SH-SY5Y (cell line): ENCODE results near the gene S100A9.

ENCODE experiments used
- GATA2 ChIP-seq: IDR thresholded peaks from 2 replicates; pipeline ENCODE4 v1.6.1; 2011; ENCODE audit warnings: mild to moderate bottlenecking, low read depth, low read length
- GATA3 ChIP-seq: IDR thresholded peaks from 2 replicates; pipeline ENCODE4 v1.6.1; 2011; ENCODE audit warnings: low read depth, mild to moderate bottlenecking, low read length, moderate library complexity

GRCh38 chr1:153371231-153371630 is 13.6 kb downstream of the S100A9 start:
- TF ChIP-seq GATA2 (no peak), GATA3 (no peak)
